ENCODE results near the gene CLUH.

CLUH gene

DNA sequence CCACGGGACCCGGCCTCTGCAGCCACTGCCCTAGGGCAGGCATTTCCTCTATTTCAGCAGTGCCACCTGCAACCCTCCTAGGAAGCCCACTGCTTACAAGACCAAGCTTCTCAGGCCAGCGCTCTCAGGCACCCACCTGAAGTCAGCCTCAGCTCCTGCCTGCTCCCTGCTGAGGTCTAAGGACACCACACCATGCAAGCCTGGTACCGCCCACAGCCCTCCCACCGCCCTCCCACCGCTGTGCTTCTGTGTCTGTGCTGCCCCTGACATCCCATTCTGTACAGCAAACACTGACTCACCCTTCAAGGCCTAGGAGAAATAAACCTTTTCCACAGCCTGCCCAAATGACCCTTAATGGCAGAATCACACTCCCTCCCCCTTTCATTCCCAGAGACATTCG lies 6.3 kb downstream of the CLUH start:
- TF ChIP-seq, protein P1, sequence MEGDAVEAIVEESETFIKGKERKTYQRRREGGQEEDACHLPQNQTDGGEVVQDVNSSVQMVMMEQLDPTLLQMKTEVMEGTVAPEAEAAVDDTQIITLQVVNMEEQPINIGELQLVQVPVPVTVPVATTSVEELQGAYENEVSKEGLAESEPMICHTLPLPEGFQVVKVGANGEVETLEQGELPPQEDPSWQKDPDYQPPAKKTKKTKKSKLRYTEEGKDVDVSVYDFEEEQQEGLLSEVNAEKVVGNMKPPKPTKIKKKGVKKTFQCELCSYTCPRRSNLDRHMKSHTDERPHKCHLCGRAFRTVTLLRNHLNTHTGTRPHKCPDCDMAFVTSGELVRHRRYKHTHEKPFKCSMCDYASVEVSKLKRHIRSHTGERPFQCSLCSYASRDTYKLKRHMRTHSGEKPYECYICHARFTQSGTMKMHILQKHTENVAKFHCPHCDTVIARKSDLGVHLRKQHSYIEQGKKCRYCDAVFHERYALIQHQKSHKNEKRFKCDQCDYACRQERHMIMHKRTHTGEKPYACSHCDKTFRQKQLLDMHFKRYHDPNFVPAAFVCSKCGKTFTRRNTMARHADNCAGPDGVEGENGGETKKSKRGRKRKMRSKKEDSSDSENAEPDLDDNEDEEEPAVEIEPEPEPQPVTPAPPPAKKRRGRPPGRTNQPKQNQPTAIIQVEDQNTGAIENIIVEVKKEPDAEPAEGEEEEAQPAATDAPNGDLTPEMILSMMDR (conservative IDR thresholded peaks at IDR 0.05; ENCODE audit: low read length) = no peak
- H3K4me3 ChIP-seq (ENCODE audit: low read length) = no peak overlapping the region
- no peak for DNase-seq (ENCODE audit: low read depth)

DNA sequence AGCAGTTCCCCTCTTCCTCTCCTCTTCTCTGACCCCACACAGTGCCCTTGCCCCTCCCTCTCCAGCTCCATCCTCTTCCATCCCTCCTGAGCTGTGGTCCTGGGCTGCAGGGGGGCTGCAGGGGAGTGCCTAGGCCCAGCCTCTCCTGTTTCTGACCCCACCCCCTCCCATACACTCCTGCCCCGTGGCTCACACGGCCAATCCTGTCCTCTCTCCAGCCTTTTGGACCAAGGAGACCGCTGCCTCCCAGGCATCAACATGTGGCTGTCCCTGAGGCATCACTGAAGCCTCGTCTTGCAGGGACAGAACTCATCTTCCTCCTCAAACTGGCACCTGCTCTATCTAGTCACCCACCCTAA lies 6.7 kb downstream of the CLUH start:
- DNase-seq (ENCODE audit: low read depth) = no peak
- TF ChIP-seq, protein P1 (conservative IDR thresholded peaks at IDR 0.05; ENCODE audit: low read length) = no peak
- no peak overlapping the region for H3K4me3 ChIP-seq (ENCODE audit: low read length)

DNA sequence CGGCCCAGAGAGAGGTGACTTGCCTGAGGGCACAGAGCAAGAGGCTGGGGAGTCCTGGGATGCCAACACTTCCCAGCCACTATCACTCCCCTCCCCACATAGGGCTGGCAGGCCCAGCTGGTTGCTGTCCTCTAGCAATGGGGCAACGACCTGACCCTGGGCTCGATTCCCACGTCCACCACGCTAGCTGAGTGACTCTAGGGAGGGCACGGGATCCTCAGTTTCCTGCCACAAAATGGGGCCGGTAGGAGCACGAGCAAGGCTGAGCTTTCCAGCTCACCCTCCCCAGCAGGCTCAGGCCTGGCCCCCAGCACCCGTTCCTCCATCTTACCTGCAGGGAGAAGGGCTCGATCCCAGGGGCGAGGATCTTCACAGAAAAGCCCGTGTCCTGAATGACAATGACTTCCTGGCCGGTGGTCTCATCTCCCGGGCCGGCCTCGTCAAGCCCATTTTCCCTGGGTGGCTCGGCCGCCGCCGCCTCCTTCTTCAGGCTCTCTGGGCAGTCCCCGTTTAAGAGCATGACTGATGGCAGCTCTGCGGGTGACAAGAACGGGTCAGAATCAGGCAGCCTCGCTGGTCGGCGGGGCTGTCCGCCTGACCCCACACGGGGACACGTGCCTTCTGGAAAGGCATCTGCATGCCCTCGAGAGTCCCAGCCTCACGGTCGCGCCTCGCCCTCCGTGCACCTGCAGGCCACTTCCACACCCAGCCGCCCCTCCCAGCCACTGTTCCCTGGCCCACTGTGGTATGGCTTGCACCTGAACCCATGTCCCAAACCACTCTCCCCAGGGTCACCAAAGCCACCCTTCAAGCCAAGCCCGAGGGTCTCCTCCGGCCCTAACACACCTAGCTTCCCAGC lies 7.3 kb downstream of the CLUH start:
- TF ChIP-seq, protein P1 (conservative IDR thresholded peaks at IDR 0.05; ENCODE audit: low read length) = no peak
- no peak overlapping the region for H3K4me3 ChIP-seq (ENCODE audit: low read length)
- no peak for DNase-seq (ENCODE audit: low read depth)

DNA sequence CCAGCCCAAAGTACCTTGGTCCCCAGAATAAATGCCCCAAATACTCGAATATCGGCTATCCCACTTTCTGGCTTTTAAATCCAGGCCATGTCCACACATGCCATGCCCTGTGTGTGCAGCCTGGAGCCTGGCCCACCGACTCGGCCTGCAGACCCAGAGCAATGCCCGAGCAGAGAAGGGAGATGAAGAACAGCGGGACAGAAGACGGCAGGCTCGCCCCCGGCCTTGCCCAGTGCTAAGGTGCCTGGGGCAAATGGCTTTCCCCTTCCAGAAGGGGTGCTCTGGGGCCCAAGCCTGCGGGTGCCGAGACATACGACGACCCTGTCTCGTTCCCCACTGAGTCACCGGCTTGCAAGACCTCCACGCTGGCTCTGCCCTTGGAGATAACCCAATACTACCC lies 8.0 kb downstream of the CLUH start:
- no peak overlapping the region for H3K4me3 ChIP-seq (ENCODE audit: low read length)
- TF ChIP-seq, protein P1 (conservative IDR thresholded peaks at IDR 0.05; ENCODE audit: low read length) = no peak
- no peak for DNase-seq (ENCODE audit: low read depth)

DNA sequence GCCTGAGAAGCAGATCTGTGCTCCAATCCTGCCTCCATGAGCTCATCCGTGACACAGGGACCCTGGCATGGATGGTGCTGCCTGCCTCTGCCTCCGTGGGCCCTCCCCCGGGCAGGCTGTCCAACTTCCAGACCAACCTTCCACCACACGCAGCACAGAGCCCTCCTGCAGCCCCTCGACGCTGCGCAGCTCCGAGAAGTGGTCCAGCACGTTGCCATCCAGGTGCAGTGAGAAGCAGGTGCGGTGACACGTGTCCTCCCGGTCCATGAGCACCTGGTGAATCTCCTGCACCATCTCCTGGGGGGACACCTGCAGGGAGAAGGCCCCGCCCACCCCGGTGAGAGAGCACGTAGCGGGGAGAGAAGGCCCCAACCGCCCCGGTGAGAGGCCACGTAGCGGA lies 8.4 kb downstream of the CLUH start:
- no peak overlapping the region for H3K4me3 ChIP-seq (ENCODE audit: low read length)
- DNase-seq (ENCODE audit: low read depth) = no peak
- TF ChIP-seq, protein P1 (conservative IDR thresholded peaks at IDR 0.05; ENCODE audit: low read length) = no peak

DNA sequence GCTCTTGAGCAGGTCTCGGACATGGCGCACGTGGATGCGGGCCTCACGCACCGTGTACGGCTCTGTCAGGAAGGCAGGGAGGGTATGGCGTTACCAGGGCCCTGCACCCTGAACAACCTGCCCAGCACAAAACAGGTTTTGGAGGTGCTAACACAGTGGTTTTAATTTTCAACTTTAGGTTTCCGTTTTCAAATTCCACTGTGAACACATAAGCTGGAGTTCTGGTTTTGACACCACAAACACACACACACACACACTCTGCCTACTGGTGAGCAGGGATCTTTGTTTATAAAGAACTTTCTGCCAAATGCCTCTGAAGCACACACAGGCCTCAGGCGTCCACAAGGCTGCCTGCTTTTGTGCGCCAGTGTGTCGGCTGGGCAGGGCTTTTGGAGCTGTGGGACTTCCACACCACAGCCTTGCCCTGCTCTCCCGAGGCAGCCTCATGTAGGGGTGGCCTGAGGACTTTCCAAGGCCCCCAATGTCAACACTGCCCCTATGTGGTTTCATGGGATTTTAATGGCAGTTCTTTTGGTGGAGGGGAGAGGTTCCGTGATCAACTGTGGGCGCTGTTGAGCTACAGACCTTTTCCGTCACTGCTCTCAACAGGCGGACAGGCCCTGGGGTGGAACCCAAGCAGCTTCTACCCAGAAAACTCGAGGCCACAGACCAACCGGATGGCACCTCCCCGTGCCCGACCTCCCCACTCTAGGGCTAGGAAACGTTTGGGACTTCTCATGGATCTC lies 9.4 kb downstream of the CLUH start:
- DNase-seq (ENCODE audit: low read depth) = no peak

More for the DNA sequence above, 9.4 kb downstream of the CLUH start:
- H3K4me3 ChIP-seq (ENCODE audit: low read length) = no peak overlapping the region
- TF ChIP-seq, protein P1 (conservative IDR thresholded peaks at IDR 0.05; ENCODE audit: low read length) = no peak

All from AG10803 (cell line).